Measurements from ENCODE around the gene GLRX.

DNA sequence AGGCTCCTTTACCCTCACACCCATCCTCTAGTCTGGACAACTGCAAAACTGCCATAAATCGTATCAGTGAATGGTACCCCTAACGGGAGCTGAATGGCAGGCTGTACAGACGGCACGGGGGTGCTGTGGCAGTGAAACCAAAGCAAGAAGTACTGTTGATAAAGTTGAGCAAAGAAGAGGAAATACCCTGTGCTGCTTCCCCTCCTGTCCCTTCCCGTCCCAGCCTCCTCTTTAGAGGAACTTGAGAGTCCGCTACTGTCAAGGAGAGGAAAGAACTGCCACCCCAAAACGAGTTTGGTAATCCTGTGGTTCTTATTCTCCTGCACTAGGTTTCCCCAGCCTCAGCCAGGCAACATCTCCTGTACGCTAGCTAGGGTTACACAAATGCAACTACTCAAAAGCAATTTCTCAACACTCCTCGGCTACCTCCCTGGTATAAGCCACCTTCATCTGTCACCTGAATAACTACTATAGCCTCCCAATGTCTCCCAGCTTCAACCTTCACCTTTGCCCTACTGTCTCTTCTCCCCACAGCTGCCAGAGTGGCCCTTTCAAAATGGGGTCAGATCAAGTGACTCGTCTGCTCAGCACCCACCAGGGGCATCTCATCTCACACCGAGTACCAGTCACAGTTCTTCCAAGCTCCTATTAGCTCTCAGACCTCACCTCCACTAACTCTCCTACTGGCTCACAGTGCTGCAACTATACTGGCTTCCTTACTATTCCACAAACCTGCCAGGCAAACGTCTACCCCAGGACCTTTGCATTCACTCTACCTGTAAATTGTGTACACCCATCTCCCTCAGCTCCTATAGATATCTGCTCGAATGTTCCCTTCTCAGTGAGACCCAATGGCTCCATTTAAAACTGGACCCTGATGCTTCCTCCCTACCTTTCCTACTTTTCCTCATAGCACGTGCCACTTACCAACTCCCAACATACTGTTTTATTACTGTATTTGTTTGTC is 4.1 kb downstream of the GLRX start:
- TF ChIP-seq TAF1 (IDR thresholded peaks at IDR 0.05; ENCODE audit: borderline replicate concordance, low read depth, low read length) (no peak), SMAD1 (IDR thresholded peaks at IDR 0.05; ENCODE audit: low read depth, partially characterized antibody) (no peak), RB1 (IDR thresholded peaks at IDR 0.05; ENCODE audit: borderline replicate concordance) (no peak), NFIC (IDR thresholded peaks at IDR 0.05; ENCODE audit: low read depth, low read length) (no peak), RFX5 (IDR thresholded peaks at IDR 0.05; ENCODE audit: low read depth, low read length) (no peak), EGR1 (IDR thresholded peaks at IDR 0.05; ENCODE audit: borderline replicate concordance in 1 of 2, low read depth in 2 of 2, low read length in 2 of 2) (no peak), PML (IDR thresholded peaks at IDR 0.05; ENCODE audit: low read length) (no peak), EP300 (IDR thresholded peaks at IDR 0.05; ENCODE audit: borderline replicate concordance in 1 of 2, control insufficient read depth in 1 of 2, low read depth in 2 of 2, low read length in 2 of 2) (no peak), MTA3 (IDR thresholded peaks at IDR 0.05; ENCODE audit: borderline replicate concordance, low read length) (0 out of 2 replicates have a peak, but pooled peaks have one; percentile 47)
- TF ChIP-seq, protein P1, sequence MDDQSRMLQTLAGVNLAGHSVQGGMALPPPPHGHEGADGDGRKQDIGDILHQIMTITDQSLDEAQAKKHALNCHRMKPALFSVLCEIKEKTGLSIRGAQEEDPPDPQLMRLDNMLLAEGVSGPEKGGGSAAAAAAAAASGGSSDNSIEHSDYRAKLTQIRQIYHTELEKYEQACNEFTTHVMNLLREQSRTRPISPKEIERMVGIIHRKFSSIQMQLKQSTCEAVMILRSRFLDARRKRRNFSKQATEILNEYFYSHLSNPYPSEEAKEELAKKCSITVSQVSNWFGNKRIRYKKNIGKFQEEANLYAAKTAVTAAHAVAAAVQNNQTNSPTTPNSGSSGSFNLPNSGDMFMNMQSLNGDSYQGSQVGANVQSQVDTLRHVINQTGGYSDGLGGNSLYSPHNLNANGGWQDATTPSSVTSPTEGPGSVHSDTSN (IDR thresholded peaks at IDR 0.05; ENCODE audit: insufficient replicate concordance, low read depth, low read length), result no peak
- TF ChIP-seq, protein P2, sequence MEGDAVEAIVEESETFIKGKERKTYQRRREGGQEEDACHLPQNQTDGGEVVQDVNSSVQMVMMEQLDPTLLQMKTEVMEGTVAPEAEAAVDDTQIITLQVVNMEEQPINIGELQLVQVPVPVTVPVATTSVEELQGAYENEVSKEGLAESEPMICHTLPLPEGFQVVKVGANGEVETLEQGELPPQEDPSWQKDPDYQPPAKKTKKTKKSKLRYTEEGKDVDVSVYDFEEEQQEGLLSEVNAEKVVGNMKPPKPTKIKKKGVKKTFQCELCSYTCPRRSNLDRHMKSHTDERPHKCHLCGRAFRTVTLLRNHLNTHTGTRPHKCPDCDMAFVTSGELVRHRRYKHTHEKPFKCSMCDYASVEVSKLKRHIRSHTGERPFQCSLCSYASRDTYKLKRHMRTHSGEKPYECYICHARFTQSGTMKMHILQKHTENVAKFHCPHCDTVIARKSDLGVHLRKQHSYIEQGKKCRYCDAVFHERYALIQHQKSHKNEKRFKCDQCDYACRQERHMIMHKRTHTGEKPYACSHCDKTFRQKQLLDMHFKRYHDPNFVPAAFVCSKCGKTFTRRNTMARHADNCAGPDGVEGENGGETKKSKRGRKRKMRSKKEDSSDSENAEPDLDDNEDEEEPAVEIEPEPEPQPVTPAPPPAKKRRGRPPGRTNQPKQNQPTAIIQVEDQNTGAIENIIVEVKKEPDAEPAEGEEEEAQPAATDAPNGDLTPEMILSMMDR (IDR thresholded peaks at IDR 0.05 in 2 of 3, conservative IDR thresholded peaks at IDR 0.05 in 1 of 3; ENCODE audit: control insufficient read depth in 2 of 3, extremely low read depth in 1 of 3, insufficient read depth in 1 of 3, low read depth in 3 of 3, low read length in 3 of 3), result 0 out of 6 replicates have a peak, but pooled peaks of 1 of the 3 experiments have one; percentile 4
- TF ChIP-seq, protein P3, sequence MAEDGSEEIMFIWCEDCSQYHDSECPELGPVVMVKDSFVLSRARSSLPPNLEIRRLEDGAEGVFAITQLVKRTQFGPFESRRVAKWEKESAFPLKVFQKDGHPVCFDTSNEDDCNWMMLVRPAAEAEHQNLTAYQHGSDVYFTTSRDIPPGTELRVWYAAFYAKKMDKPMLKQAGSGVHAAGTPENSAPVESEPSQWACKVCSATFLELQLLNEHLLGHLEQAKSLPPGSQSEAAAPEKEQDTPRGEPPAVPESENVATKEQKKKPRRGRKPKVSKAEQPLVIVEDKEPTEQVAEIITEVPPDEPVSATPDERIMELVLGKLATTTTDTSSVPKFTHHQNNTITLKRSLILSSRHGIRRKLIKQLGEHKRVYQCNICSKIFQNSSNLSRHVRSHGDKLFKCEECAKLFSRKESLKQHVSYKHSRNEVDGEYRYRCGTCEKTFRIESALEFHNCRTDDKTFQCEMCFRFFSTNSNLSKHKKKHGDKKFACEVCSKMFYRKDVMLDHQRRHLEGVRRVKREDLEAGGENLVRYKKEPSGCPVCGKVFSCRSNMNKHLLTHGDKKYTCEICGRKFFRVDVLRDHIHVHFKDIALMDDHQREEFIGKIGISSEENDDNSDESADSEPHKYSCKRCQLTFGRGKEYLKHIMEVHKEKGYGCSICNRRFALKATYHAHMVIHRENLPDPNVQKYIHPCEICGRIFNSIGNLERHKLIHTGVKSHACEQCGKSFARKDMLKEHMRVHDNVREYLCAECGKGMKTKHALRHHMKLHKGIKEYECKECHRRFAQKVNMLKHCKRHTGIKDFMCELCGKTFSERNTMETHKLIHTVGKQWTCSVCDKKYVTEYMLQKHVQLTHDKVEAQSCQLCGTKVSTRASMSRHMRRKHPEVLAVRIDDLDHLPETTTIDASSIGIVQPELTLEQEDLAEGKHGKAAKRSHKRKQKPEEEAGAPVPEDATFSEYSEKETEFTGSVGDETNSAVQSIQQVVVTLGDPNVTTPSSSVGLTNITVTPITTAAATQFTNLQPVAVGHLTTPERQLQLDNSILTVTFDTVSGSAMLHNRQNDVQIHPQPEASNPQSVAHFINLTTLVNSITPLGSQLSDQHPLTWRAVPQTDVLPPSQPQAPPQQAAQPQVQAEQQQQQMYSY (CRISPR knock-in tag; IDR thresholded peaks at IDR 0.05), result no peak
- TF ChIP-seq, protein P4, sequence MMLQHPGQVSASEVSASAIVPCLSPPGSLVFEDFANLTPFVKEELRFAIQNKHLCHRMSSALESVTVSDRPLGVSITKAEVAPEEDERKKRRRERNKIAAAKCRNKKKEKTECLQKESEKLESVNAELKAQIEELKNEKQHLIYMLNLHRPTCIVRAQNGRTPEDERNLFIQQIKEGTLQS (IDR thresholded peaks at IDR 0.05; ENCODE audit: borderline replicate concordance, extremely low read depth, low read depth, low read length), result no peak
- TF ChIP-seq, protein P5, sequence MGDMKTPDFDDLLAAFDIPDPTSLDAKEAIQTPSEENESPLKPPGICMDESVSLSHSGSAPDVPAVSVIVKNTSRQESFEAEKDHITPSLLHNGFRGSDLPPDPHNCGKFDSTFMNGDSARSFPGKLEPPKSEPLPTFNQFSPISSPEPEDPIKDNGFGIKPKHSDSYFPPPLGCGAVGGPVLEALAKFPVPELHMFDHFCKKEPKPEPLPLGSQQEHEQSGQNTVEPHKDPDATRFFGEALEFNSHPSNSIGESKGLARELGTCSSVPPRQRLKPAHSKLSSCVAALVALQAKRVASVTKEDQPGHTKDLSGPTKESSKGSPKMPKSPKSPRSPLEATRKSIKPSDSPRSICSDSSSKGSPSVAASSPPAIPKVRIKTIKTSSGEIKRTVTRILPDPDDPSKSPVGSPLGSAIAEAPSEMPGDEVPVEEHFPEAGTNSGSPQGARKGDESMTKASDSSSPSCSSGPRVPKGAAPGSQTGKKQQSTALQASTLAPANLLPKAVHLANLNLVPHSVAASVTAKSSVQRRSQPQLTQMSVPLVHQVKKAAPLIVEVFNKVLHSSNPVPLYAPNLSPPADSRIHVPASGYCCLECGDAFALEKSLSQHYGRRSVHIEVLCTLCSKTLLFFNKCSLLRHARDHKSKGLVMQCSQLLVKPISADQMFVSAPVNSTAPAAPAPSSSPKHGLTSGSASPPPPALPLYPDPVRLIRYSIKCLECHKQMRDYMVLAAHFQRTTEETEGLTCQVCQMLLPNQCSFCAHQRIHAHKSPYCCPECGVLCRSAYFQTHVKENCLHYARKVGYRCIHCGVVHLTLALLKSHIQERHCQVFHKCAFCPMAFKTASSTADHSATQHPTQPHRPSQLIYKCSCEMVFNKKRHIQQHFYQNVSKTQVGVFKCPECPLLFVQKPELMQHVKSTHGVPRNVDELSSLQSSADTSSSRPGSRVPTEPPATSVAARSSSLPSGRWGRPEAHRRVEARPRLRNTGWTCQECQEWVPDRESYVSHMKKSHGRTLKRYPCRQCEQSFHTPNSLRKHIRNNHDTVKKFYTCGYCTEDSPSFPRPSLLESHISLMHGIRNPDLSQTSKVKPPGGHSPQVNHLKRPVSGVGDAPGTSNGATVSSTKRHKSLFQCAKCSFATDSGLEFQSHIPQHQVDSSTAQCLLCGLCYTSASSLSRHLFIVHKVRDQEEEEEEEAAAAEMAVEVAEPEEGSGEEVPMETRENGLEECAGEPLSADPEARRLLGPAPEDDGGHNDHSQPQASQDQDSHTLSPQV (IDR thresholded peaks at IDR 0.05), result no peak
